Right lobe of liver (tissue), 4 donors: ENCODE results near the gene FOXK2.

Experiments used
- CTCF ChIP-seq, 4 donors: fragments of 200-600 bp in 3 of 4; fragments of 450-650 bp in 1 of 4; IDR thresholded peaks; one replicate each; pipeline versions ENCODE4 v1.5.1 to v1.8.0; 2016 to 2022; ENCODE audit warnings: antibody characterized with exemption in 4 of 4, mild to moderate bottlenecking in 2 of 4
- POLR2A ChIP-seq: fragments of 450-650 bp; IDR thresholded peaks from one replicate; pipeline ENCODE4 v1.6.1; 2017; ENCODE audit warnings: antibody characterized with exemption, mild to moderate bottlenecking
- donor health status: DM: no; HTN: no; CAD: no.
- donor health status: DM: no; HTN: no; CAD: no.
- donor health status: DM: no; HTN: yes; CAD: no.

GRCh38 chr17:82567286-82567685 lies 47.8 kb downstream of the FOXK2 start:
- TF ChIP-seq CTCF (IDR thresholded peaks at IDR 0.05) (no peak), POLR2A (no peak)
